Retinal pigment epithelial cell (primary cell): ENCODE results near the gene OSBPL6.
A peak's percentile ranks its signal among the peaks of the same experiment; 100 is the strongest.

Experiments used
- DNase-seq: peaks from one replicate; pipeline ENCODE4 v3.0.0-alpha.2; 2010; ENCODE audit warnings: low read depth
- H3K4me3 ChIP-seq: 2 replicates; pipeline ENCODE4 v1.5.1; 2011; ENCODE audit warnings: mild to moderate bottlenecking, low read length, control low read depth, moderate library complexity
- CTCF ChIP-seq: conservative IDR thresholded peaks from 2 replicates; pipeline ENCODE4 v1.5.1; 2011; ENCODE audit warnings: low read depth, low read length, control low read depth, inconsistent platforms

OSBPL6 gene

GRCh38 chr2:178234648-178235047 is 40.3 kb downstream of the OSBPL6 start:
- no peak for DNase-seq
- TF ChIP-seq CTCF, result no peak
- no peak overlapping the region for H3K4me3 ChIP-seq

- no peak overlapping the region for H3K4me3 ChIP-seq
- TF ChIP-seq CTCF, result no peak
- no peak for DNase-seq
These were observed 43.3 kb downstream of the OSBPL6 start for GRCh38 chr2:178237488-178238153.

GRCh38 chr2:178238154-178238521 is 43.8 kb downstream of the OSBPL6 start:
- H3K4me3 ChIP-seq, result no peak overlapping the region
- DNase-seq, result no peak
- no peak for TF ChIP-seq CTCF

GRCh38 chr2:178238750-178239149 is 44.4 kb downstream of the OSBPL6 start:
- DNase-seq, result no peak
- no peak overlapping the region for H3K4me3 ChIP-seq
- TF ChIP-seq CTCF, result no peak

GRCh38 chr2:178241844-178242551 is 47.7 kb downstream of the OSBPL6 start:
- DNase-seq, result peak; percentile 96
- no peak overlapping the region for H3K4me3 ChIP-seq
- TF ChIP-seq CTCF, result no peak

GRCh38 chr2:178242552-178242883 is 48.2 kb downstream of the OSBPL6 start:
- no peak for DNase-seq
- TF ChIP-seq CTCF, result no peak
- no peak overlapping the region for H3K4me3 ChIP-seq

GRCh38 chr2:178243961-178244360 is 49.6 kb downstream of the OSBPL6 start:
- TF ChIP-seq CTCF, result no peak
- no peak overlapping the region for H3K4me3 ChIP-seq
- no peak for DNase-seq
